HG03520 (cell line): ENCODE measurements around the gene MED27.

Experiments
- ATAC-seq: cut with Tn5 transposase; IDR thresholded peaks from one replicate; pipeline ENCODE4 v1.9.1; 2021; ENCODE audit warnings: mild to moderate bottlenecking, moderate library complexity; ENCODE audit not compliant: unreplicated experiment

The MED27 gene

GRCh38 chr9:132002643-132003318 lies 76.9 kb downstream of the MED27 start:
- ATAC-seq, result no peak

- ATAC-seq, result no peak
Observed at GRCh38 chr9:132001567-132001966, 78.1 kb downstream of the MED27 start.

- ATAC-seq, result no peak
Observed at GRCh38 chr9:132000659-132001058, 79.0 kb downstream of the MED27 start.

- no peak for ATAC-seq
Observed at GRCh38 chr9:131999692-132000551, 79.7 kb downstream of the MED27 start.

- no peak for ATAC-seq
Observed at GRCh38 chr9:131997779-131998178, 81.9 kb downstream of the MED27 start.

- ATAC-seq, result no peak
Observed at GRCh38 chr9:131997076-131997475, 82.6 kb downstream of the MED27 start.

- no peak for ATAC-seq
Observed at GRCh38 chr9:131995382-131995781, 84.3 kb downstream of the MED27 start.

GRCh38 chr9:131994364-131995125 lies 85.1 kb downstream of the MED27 start:
- ATAC-seq, result no peak

- no peak for ATAC-seq
Observed at GRCh38 chr9:131992906-131993657, 86.6 kb downstream of the MED27 start.

GRCh38 chr9:131987232-131987631 lies 92.4 kb downstream of the MED27 start:
- ATAC-seq, result no peak

- ATAC-seq, result no peak
Observed at GRCh38 chr9:131986576-131986975, 93.1 kb downstream of the MED27 start.

GRCh38 chr9:131986089-131986488 lies 93.6 kb downstream of the MED27 start:
- no peak for ATAC-seq

GRCh38 chr9:131984564-131984963 lies 95.1 kb downstream of the MED27 start:
- ATAC-seq, result no peak

- ATAC-seq, result no peak
Observed at GRCh38 chr9:131982671-131983239, 96.9 kb downstream of the MED27 start.

- no peak for ATAC-seq
Observed at GRCh38 chr9:131982102-131982501, 97.6 kb downstream of the MED27 start.

GRCh38 chr9:131981116-131981776 lies 98.4 kb downstream of the MED27 start:
- no peak for ATAC-seq

- ATAC-seq, result no peak
Observed at GRCh38 chr9:131980267-131981016, 99.2 kb downstream of the MED27 start.

GRCh38 chr9:131977109-131977838 lies 102.4 kb downstream of the MED27 start:
- ATAC-seq, result no peak
